Activated CD8-positive, alpha-beta memory T cell treated with anti-CD3 and anti-CD28 coated beads for 4 hours (primary cell): ENCODE measurements around the gene FOLH1.
"Not testable (repeated sequence)": the region's sequence is repeated elsewhere in the genome, so short reads cannot be mapped to it uniquely, and the experiment has no call there.

Experiments
- DNase-seq, 2 donors: peaks; one replicate each; pipeline ENCODE4 v3.0.0-alpha.2; 2020; ENCODE audit warnings: low read depth in 2 of 2

FOLH1 gene

DNA sequence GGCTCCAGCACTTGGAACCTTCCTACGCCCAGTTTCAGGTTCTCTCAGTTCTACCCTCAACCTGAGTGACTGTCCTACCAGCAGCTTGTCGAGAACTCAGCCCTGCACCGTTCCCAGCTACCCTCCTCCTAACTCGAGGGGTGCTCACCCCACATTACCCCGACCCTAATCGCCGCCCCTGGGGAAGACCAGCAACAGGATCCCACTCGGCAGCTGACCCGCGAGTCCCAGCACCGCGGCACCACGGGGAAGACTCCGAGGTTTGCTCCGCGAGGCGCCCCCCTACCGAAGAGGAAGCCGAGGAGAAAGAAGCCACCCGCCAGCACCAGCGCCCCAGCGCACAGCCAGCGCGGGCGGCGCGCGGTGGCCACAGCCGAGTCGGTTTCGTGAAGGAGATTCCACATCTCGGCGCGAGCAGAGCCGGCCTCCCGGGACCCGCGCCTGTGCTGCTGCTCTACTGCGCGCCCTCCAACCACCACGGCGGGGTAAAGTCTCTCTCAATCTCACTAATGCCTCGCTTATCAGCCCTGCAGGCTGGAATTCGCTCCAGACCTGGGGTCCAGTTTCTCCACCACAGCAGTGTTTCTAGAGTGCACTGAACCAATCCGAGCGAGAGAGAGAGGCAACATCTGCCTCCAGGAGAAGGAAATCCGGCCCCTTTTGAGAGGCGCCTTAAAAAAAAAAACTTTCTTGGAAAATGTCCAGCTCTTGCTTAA is at the start of gene FOLH1:
Gene FOLH1, minus strand, starts transcription at position 597 of the 716 bp plus-strand sequence. Its CDS starts 193 bp downstream, at position 404.
- DNase-seq, result no peak

DNA sequence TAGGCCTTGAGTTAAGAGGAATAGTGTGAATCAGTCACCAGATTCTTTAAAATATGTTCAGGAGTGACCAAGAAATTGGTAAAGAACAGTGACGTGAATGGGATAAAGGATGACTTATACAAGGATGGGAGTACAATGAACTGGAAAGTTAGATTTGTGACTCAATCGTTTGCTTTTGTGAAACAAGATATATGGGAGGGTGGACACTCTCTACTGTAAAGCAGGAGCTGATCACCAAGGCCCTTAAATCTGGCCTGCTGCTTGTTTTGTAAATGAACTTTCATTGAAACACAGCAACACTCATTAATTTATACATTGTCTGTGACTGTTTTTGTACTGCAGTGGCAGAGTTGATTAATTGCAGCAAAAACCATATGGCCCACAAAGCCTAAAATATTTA is 46.7 kb upstream of the FOLH1 start:
- not testable (repeated sequence) for DNase-seq

DNA sequence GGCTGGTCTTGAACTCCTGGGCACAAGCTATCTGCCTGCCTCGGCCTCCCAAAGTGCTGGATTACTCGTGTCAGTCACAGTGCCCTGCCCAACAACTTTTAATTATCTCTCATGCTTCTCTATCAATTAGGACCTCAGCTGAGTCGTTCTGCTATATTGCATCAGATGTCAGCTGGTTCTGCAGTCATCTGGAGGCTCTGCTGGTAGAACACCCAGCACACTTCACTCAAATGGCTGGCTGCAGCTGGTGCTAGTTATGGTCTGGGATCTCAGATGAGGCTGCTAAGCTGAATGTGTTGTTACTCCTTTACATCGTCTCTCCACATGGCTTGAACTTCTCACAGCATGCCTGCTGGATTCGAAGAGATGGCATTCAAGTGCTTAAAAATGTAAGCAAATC is 42.8 kb upstream of the FOLH1 start:
- DNase-seq, result not testable (repeated sequence)

DNA sequence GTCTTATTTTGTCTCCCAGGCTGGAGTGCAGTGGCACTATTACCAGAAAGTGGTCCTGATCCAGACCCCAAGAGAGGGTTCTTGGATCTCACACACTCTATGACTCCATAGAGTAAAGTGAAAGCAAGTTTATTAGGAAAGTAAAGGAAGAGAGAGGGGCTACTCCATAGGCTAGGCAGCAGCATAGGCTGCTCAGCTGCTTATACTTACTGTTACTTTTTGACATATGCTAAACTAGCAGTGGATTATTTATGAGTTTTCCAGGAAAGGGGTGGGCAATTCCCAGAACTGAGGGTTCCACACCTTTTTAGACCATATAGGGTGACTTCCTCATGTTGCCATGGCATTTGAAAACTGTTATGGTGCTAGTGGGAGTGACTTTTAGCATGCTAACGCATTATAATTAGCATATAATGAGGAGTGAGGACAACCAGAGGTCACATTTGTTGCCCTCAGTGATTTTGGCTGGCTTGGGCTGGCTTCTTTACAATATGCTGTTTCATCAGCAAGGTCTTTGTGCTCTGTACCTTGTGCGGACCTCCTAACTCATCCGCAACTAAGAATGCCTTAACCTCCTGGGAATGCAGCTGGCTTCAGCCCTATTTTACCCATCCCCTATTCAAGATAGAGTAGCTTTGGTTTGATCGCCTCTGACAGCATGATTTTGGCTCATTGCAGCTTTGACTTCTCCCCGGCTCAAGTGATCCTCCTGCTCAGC is 42.2 kb upstream of the FOLH1 start:
- not testable (repeated sequence) for DNase-seq

DNA sequence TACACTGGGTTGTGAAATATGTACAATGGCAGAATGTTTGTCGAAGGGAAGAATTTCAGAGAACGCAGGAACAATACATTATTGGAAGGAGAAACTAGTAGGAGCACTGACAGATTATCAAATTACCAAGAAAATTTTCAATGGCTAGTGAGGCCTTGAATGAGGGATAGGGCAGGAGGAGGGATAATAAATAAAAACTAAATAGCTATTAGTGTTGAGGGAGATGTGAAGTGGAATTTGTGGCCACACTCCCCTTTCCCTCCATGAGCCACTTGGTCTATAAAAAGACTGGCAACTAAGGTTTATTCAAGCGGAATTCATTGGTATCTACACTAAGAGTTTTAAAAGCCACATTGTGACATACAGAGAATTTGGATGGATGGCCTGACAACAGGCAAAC is 41.0 kb upstream of the FOLH1 start:
- DNase-seq, result not testable (repeated sequence)

DNA sequence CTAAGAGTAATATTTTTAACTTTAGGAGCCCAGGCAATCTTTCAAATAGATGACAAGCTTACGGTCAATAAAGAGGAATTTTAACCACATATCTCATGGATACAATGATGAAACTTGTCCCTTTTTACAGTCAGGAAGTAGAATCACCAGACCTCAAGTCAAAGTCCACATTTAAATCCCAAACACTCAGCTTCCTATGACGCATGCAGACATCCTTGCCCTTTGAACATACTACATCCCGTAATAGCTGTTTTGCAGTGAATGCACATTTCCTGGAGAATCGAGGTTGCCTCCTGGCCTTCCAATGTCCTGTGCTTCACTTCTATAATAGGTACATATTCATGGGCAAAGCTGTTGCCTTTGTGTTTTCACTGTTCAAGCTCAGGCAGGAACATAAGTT is 25.3 kb upstream of the FOLH1 start:
- DNase-seq, result not testable (repeated sequence)

DNA sequence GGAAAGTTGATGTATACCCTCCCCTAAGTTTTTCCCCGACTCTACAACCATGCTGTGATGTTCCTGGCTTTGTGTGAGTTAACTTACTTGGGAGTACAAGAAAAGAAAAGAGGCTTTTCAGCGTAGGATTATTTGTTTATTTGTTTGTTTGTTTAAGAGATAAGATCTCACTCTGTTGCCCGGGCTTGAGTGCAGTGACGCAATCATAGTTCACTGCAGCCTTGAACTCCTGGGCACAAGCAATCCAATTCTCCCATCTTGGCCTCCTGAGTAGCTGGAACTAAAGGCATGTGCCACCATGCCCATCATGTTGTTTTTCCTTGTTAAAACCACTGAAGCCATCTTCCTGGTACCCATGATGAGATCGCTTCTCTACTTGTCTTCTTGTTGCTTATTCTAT is 24.6 kb upstream of the FOLH1 start:
- not testable (repeated sequence) for DNase-seq

DNA sequence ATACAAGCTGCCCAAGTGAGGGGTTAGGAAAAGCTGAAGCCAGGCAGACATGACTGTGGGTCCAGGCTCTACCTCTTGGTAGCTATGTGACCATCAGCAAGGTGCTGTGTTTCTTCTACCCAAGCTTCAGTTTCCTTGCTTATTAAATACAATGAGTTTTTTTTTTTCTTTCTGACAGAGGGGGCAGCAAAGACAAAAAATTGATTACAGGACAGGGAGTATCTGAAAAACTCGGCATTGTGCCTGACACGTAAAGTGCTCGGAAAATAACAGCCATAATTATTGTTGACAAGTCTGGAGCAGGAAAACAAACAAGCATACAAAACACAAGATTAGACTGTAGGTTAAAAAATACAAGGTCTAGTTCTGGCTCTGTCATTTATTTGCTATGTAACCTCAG is 23.3 kb upstream of the FOLH1 start:
- not testable (repeated sequence) for DNase-seq

DNA sequence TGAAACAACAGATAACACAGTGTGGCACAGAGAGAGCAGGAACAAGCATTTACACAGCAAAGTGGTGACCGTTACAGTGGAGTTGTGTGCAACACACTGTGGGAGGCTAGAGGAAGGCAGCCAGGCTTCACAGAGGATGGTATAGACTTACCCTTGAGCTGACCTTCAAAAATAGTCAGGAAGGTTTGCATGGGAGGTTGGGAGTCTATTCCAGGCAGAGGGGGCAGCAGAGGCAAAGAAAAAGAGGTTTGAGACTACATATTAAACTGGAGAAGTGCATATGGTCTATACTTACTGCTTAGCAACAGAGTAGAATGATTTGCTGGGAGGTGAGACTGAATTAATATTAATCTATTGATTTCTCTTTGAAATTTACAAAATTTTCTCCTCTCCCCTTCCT is 22.1 kb upstream of the FOLH1 start:
- DNase-seq, result not testable (repeated sequence)

DNA sequence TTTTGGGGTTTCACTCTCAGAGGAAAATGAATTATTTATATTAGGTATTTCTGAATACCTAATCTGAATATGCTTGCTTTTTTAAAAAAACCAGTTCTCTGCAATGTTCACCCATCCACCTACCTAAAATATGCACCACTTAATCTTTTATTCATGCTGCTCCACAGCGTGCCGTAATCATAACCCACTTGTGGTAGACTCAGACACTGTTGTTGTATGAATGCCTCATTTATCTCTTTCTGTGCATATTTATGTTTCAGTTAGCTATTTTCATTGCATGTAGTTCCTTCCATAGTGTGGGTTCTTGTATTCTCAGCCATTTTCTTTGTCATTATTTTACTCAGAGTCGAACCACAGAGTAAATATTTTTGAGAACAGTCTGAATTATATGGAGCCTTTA is 21.6 kb upstream of the FOLH1 start:
- not testable (repeated sequence) for DNase-seq

DNA sequence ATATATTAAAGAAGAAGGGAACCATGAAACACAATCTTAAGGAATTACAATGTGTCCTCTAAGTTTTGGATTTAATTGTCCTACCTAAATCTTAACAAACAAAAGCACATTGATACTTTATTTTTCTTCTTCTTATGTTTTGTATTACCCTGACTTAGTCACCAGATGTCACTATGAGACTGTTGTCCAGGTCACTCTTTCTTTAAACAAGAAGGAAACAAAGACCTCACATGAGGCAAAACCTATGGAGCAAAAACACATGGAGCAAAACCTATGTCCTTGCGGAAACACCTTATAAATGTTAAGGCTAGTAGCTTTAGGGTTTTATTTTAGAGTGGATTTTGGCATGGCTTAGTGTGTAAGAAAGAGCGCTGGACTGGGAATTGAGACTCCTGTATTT is 20.7 kb upstream of the FOLH1 start:
- not testable (repeated sequence) for DNase-seq

DNA sequence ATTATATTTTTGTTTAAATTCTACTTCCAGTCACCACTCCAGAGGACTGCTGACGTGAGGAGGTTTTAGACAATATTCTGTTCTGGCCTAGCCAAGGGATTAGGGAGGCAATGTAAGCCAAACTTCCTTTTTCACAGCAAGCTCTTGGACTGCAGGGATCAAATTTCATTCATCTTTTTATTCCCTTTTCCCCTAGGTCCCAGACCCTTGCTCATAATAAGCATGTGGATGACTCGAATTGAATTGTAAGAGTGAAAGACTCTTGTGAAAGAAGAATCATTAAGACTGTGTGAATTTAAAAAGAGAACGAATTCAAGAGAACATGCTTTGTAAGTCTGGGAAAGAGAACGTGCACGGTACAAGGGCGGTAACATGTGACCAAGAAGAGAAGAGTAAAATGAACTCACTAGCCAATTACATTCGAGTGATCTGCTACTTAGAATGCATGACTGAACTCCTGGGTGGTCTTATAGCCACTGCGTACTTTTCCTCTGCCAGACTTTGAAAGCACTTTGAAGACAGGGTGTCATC is 16.9 kb upstream of the FOLH1 start:
- not testable (repeated sequence) for DNase-seq

DNA sequence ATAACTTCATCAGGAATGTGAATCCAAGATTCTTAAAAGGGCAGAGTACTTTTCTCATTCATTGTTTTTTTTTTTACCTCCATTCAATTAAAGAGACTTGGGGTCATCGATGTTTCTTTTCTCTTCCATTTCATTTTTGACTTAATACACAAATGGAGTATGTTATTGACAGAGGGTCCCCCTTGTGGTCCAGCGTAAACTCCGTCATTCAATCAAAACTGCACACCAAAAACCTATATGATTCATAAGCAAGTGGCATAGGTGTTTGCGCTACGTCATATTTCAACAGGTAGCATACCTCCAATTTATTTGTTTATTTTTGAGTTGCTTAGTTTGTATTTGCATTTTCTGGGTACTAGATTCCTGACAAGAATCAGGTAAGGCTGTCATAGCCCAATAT is 12.7 kb upstream of the FOLH1 start:
- DNase-seq, result no peak

DNA sequence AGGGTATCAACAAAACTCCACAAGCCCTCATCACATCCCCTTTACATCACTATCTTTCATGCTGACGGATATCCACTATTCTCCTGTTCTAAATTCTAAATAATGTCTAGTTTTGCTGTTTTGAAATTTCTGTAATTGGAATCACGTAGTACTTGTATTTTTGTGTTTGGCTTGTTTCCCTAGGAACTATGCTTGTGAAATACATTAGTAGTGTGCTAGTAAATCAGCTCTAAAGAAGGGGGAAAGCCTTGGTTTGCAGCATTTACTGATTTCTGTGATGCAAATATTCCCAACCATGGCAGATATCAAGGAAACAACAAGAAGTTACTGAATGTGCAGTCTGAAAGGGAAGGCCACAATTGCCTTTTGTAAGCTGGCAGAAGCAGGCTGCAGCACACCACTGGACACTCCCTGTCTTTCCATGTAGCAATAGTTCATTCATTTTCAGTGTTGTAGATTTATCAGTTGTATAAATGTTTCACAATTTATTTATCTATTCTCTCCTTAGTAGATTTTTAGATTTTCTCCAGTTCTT is 4.7 kb upstream of the FOLH1 start:
- no peak for DNase-seq

DNA sequence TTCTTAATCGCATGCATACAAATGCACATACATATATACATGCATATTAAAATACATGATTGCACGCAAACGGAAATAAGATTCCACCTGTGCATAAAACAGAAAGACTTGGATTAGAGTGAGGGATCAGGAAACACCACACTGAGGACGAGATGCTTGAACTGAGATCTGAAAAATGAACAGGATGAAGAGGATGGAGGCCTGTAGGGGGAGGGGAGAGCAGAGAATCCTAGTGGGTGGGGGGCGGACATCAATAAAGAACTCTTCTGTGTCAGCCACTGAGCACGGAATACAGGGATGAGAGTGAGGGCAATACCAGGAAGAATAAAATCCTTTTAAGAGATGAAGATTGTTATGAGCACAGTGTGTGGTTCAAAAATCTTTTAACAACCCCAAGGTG is 1.4 kb downstream of the FOLH1 start:
- not testable (repeated sequence) for DNase-seq

DNA sequence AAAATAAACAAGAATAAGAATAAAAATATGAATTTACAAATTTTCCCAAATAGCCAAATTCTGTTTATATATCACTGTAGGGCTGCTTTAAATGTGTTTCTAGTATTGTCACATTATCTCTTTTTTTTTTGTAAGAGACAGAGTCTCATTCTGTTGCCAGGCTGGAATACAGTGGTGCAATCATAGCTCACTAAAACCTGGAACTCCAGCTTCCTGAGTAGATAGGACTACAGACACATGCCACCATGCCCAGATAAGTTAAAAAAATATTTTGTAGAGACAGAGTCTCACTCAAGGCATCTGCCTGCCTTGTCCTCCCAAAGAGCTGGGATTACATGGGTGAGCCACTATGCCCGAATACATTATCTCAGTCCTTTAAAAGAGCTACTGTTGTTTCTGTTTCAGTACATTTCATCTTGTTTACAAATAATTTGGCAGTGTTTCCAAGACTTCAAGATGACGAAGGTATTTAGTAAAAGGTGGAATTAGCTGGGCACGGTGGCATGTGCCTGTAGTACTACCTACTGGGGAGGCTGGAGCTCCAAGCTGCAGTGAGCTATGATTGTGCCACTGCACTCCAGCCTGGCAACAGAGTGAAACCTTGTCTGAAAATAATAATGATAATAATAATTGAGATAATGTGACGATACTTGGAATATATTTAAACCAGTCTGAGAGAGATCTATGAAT is 6.0 kb downstream of the FOLH1 start:
- no peak for DNase-seq

DNA sequence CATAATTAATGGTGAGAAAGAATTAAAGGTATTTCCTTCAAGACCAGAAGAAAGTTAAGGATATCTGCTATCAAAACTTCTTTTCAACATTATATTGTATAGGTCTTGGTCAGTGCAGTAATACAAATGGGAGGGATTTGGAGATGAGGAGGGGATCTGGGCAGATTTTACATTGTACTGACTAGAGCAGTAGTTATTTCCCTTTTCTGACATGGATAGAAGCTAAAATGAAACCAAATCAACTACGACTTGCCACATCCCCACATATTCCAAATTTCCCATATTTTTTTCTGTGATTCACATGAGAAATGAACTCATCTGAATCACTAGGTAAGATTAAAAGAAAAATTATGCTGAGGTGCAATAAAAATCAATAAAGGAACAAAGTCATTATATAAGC is 11.6 kb downstream of the FOLH1 start:
- not testable (repeated sequence) for DNase-seq

DNA sequence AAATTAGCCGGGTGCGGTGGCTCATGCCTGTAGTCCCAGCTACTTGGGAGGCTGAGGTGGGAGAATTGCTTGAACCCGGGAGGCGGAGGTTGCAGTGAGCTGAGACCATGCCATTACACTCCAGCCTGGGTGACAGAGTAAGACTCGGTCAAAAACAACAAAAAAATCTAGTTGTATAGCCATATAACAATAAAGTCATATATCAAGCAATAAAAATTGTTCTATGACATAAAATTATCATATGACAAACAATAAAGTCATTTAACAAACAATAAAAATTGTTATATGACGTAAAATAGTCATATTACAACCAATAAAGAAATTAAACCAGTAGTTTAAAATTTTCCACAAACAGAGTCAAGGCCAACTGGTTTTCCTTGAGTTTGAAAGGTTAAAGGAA is 12.4 kb downstream of the FOLH1 start:
- not testable (repeated sequence) for DNase-seq

DNA sequence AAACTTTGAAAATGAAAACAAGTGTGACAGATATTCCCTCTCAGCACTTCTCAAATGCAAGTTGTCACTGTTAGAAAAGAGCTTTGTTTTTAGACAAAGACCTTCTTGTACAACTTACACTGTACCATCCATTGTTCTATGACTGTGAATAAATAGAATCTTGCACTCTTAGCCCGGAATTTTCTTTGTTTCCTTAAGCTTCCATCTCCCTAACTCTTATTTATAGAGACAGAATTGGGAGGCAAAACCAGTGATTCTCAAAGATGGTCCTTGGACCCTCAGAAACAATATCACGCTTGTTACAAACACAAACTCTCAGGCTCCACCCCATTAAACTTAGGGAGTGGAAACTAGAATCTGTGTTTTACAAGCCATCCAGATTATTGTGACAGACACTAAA is 18.1 kb downstream of the FOLH1 start:
- not testable (repeated sequence) for DNase-seq

DNA sequence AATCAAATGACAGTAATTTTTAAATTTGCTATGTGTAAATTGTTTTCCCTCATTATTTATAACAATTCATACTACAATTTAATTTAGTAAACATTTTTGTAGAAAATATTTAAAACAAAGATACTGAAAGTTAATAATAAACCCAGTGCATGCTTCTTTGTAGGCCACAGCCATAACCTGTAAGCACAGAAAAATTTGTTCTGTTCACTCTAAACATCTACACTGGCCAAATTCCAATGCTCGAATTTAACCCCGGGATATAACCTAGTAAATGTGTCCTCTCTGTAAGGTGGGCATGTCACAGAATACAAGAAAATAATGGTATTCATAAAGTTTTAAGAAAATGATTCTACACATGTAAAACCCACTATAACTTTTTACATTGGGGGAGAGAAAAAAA is 22.2 kb downstream of the FOLH1 start:
- not testable (repeated sequence) for DNase-seq

DNA sequence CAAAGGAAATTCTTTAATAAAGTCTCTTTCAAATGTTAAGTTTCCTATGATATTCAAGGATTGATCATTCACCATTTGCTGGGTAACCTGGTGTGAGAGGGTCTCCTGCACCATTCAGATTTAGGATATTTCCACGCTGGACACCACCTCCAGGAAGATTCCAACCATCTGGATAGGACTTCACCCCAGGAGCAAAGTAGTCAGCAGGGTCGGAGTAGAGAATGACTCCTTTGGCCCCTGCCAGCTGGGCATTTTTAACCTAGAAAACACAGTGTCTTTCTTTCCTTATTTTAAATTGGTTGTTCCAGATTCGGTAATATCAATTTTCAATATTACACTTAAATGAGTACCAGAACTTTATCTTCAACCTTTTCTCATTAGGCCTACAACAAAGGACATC is 22.8 kb downstream of the FOLH1 start:
- not testable (repeated sequence) for DNase-seq

DNA sequence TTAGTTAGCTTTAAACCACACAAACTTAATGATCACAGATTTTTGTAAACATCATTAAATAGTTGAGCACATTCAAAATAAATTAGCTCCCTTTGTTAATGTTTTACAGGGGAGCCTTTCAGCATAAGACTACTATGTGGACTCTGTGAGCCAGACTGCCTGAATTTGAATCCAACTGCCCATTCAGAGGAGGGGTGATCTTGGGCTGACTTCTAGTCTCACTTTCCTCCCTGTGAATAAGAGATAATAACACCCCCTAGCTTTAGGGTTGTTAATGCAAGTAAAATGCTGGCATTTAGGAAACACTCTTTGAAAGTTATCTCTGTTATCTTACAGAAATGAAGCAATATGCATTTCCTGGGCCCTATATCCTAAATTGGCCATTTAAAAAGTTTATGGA is 23.6 kb downstream of the FOLH1 start:
- DNase-seq, result not testable (repeated sequence)
